ENCODE data around the gene INS. TPM values are rescaled to one million over a fixed set of nuclear protein-coding genes. Genes with fewer than 3 reads are reported as not detected.

Gene INS
- total RNA-seq, 2 experiments from 2014 or later = not detected

DNA sequence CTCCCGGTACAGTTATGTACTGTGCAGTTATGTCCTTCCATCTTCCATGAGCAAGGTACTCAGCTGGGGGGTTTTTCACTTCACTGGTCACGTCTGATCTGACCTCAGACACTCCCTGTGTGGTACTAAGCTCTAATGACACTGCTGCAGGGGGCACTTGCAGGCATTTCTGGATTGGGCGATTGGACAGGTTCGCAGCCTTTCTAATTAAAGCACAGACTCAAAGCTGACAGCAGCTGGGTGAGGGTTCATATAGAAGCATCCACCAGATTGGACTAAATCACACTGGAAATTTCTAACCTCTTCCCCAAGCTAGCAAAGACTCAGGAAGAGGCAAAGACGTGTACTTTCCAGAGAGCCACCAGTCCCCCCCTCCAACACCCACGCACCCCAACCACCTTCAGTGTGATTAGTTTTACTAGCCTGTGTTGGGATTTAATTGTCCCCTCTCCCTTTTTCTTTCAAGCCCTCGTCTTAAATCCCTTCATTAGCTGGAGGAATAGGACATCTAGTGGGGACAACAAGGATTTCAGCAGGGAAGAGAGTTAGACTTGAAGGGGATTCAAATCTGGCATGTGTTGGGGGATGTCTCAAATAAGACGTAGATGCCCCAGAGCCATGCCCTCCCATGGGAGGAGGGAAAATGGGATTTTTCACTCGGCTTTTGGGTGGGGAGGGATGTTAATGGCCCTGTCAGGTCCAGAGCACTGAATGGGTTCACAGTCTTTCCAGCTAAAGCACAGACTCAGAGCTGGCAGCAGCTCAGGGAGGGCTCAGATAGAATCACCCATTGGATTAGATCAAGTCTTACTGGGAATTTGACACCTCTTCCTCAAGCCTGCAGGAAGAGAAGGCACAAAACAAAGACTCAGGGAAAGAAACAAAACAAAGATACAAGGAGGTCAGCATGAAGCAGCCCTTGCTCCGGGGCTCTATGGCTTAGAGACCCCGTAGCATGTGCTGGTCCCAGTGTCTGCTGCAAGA is 10.9 kb downstream of the INS start:
- H3K4me1 ChIP-seq (ENCODE audit: insufficient read depth, low read length) = peaks cover 7% of the 10 kb centered on the region
- Mint-ChIP-seq H3K27ac (no peak overlapping the region), H3K4me1 (ENCODE audit: low read depth) (peaks cover 9% of the 10 kb centered on the region), H3K27me3 (peaks cover 57% of the 10 kb centered on the region), H3K9me3 (no peaks in the 10 kb centered on the region), H3K4me3 (no peak overlapping the region), H3K36me3 (ENCODE audit: low read depth) (no peaks in the 10 kb centered on the region)
- TF ChIP-seq CTCF (IDR thresholded peaks at IDR 0.05) = no peak
- H3K27me3 ChIP-seq (ENCODE audit: control insufficient read depth in 1 of 2, insufficient read depth in 2 of 2, low read length in 2 of 2) = peaks cover 55 to 59% of the 10 kb centered on the region in 2 experiments
- DNase-seq (no peak), ATAC-seq (ENCODE audit: poor library complexity) (no peak)
- no peaks in the 10 kb centered on the region for H3K36me3 ChIP-seq (ENCODE audit: insufficient read depth, low read length)
- intact Hi-C loops (cut with DNase I, micrococcal nuclease) = loop anchor here in 1 of 2 experiments (2.0 to 5.0 kb wide), 2 partner anchors 57 to 268 kb away; no protein-coding TSS in a partner anchor
- ChIA-PET POLR2A (interaction anchor here (1.2 kb wide), 1 partner anchor 497 kb away, joined by 4 read pairs; no protein-coding TSS in a partner anchor), CTCF (interaction anchor here (0.9 to 2.6 kb wide), 6 partner anchors 16 to 497 kb away, joined by 4 to 53 read pairs (median 8); no protein-coding TSS in a partner anchor)
- H3K9me3 ChIP-seq (ENCODE audit: control insufficient read depth in 1 of 2, insufficient read depth in 1 of 2, low read length in 2 of 2) = peaks cover 0 to 19% of the 10 kb centered on the region in 2 experiments
- no peak overlapping the region for H3K4me3 ChIP-seq (ENCODE audit: low read length)
- no peak overlapping the region for H3K27ac ChIP-seq (ENCODE audit: low read depth in 1 of 2, low read length in 2 of 2)

GRCh38 chr11:2149460-2149859 is 11.5 kb downstream of the INS start:
- intact Hi-C loops (cut with DNase I, micrococcal nuclease) = no loop called here
- no peaks in the 10 kb centered on the region for H3K36me3 ChIP-seq (ENCODE audit: insufficient read depth, low read length)
- ChIA-PET CTCF (interaction anchor here (0.9 to 1.5 kb wide), 2 partner anchors 268 to 317 kb away, joined by 4 to 7 read pairs; no protein-coding TSS in a partner anchor), POLR2A (no interaction called here)
- H3K27me3 ChIP-seq (ENCODE audit: control insufficient read depth in 1 of 2, insufficient read depth in 2 of 2, low read length in 2 of 2) = peaks cover 61 to 66% of the 10 kb centered on the region in 2 experiments
- H3K27ac Mint-ChIP-seq = no peak overlapping the region
- ATAC-seq (ENCODE audit: poor library complexity) = no peak
- peaks cover 8% of the 10 kb centered on the region for H3K4me1 ChIP-seq (ENCODE audit: insufficient read depth, low read length)
- H3K27ac ChIP-seq (ENCODE audit: low read depth in 1 of 2, low read length in 2 of 2) = no peak overlapping the region
- no peaks in the 10 kb centered on the region for H3K9me3 Mint-ChIP-seq
- no peak for DNase-seq
- H3K4me3 ChIP-seq (ENCODE audit: low read length) = no peak overlapping the region
- H3K27me3 Mint-ChIP-seq = peaks cover 64% of the 10 kb centered on the region
- H3K4me3 Mint-ChIP-seq = no peak overlapping the region
- H3K36me3 Mint-ChIP-seq (ENCODE audit: low read depth) = no peaks in the 10 kb centered on the region
- peaks cover 0 to 22% of the 10 kb centered on the region in 2 experiments for H3K9me3 ChIP-seq (ENCODE audit: control insufficient read depth in 1 of 2, insufficient read depth in 1 of 2, low read length in 2 of 2)
- no peak for TF ChIP-seq CTCF (IDR thresholded peaks at IDR 0.05)
- H3K4me1 Mint-ChIP-seq (ENCODE audit: low read depth) = peaks cover 9% of the 10 kb centered on the region

- H3K27ac Mint-ChIP-seq = no peak overlapping the region
- DNase-seq (no peak), ATAC-seq (ENCODE audit: poor library complexity) (no peak)
- ChIA-PET POLR2A (no interaction called here), CTCF (no interaction called here)
- peaks cover 68% of the 10 kb centered on the region for H3K27me3 Mint-ChIP-seq
- Histone ChIP-seq H3K36me3 (ENCODE audit: insufficient read depth, low read length) (no peaks in the 10 kb centered on the region), H3K9me3 (ENCODE audit: control insufficient read depth in 1 of 2, insufficient read depth in 1 of 2, low read length in 2 of 2) (peaks cover 0 to 22% of the 10 kb centered on the region in 2 experiments), H3K4me1 (ENCODE audit: insufficient read depth, low read length) (peaks cover 15% of the 10 kb centered on the region), H3K27ac (ENCODE audit: low read depth in 1 of 2, low read length in 2 of 2) (no peak overlapping the region), H3K4me3 (ENCODE audit: low read length) (no peak overlapping the region), H3K27me3 (ENCODE audit: control insufficient read depth in 1 of 2, insufficient read depth in 2 of 2, low read length in 2 of 2) (peaks cover 62 to 75% of the 10 kb centered on the region in 2 experiments)
- H3K4me1 Mint-ChIP-seq (ENCODE audit: low read depth) = peaks cover 9% of the 10 kb centered on the region
- no peaks in the 10 kb centered on the region for H3K36me3 Mint-ChIP-seq (ENCODE audit: low read depth)
- no peak overlapping the region for H3K4me3 Mint-ChIP-seq
- H3K9me3 Mint-ChIP-seq = no peaks in the 10 kb centered on the region
- no peak for TF ChIP-seq CTCF (IDR thresholded peaks at IDR 0.05)
- intact Hi-C loops (cut with DNase I, micrococcal nuclease) = no loop called here
These were observed 12.4 kb downstream of the INS start for GRCh38 chr11:2148595-2148994.
